ENCODE data around the gene NOLC1. TPM values are rescaled to one million over a fixed set of nuclear protein-coding genes. Genes with fewer than 3 reads are reported as not detected.

NOLC1 gene
- total and polyA plus RNA-seq, 2 of the 13 experiments (the other 11 are each of a cell fraction or from before 2014, with no cell fraction given) = 50.6 to 81.0 TPM

- TF ChIP-seq, protein P1, sequence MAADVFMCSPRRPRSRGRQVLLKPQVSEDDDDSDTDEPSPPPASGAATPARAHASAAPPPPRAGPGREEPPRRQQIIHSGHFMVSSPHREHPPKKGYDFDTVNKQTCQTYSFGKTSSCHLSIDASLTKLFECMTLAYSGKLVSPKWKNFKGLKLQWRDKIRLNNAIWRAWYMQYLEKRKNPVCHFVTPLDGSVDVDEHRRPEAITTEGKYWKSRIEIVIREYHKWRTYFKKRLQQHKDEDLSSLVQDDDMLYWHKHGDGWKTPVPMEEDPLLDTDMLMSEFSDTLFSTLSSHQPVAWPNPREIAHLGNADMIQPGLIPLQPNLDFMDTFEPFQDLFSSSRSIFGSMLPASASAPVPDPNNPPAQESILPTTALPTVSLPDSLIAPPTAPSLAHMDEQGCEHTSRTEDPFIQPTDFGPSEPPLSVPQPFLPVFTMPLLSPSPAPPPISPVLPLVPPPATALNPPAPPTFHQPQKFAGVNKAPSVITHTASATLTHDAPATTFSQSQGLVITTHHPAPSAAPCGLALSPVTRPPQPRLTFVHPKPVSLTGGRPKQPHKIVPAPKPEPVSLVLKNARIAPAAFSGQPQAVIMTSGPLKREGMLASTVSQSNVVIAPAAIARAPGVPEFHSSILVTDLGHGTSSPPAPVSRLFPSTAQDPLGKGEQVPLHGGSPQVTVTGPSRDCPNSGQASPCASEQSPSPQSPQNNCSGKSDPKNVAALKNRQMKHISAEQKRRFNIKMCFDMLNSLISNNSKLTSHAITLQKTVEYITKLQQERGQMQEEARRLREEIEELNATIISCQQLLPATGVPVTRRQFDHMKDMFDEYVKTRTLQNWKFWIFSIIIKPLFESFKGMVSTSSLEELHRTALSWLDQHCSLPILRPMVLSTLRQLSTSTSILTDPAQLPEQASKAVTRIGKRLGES (CRISPR knock-in tag; IDR thresholded peaks at IDR 0.05; ENCODE audit: borderline replicate concordance) = no peak
- TF ChIP-seq PITX1 (CRISPR knock-in tag; IDR thresholded peaks at IDR 0.05) = no peak
Observed at GRCh38 chr10:102113261-102113955, 38.8 kb upstream of the NOLC1 start (continued).

- no peaks in the 10 kb centered on the region for H3K27me3 ChIP-seq (ENCODE audit: control insufficient read depth in 1 of 2, insufficient read depth in 2 of 2, low read length in 2 of 2)
- FAIRE-seq (no peak), ATAC-seq (peak; percentile 50), DNase-seq (ENCODE audit: low spot score) (no peak)
- peaks cover 9% of the 10 kb centered on the region for H4K20me1 ChIP-seq (ENCODE audit: insufficient read depth, low read length)
- H3K79me2 ChIP-seq (ENCODE audit: insufficient read depth, low read length) = peaks cover 20% of the 10 kb centered on the region
- peaks cover 18 to 27% of the 10 kb centered on the region in 2 experiments for H3K36me3 ChIP-seq (replicated peaks in 1 of 2; ENCODE audit: control insufficient read depth in 1 of 2, insufficient read depth in 2 of 2, low read length in 2 of 2)
- peak overlapping the region; percentile 81 for H3K9ac ChIP-seq (ENCODE audit: insufficient read depth, low read depth, low read length)
- ChIA-PET CTCF (ENCODE audit: low intra/inter-chr PET ratio, low total read pairs) (no interaction called here), POLR2A (interaction anchor here (0.6 to 3.2 kb wide), 14 partner anchors 9 to 296 kb away, joined by 3 to 28 read pairs (median 4); partner anchors contain the start of genes NOLC1, OGA and PPRC1)
- no TSS peak for BruUV-seq (replicated peaks)
- WGBS (ENCODE audit: low lambda C conversion rate) = 2% methylated on average over 11 of the region's 45 CpGs
- intact Hi-C loops (cut with micrococcal nuclease; ENCODE audit: unreplicated experiment) (no loop called here), in situ Hi-C loops (cut with HindIII; ENCODE audit: extremely low pct_ligation_motif_present, low pct_unique_long_range_greater_than_20kb) (no loop called here)
- peak overlapping the region; percentile 88 for H3K4me2 ChIP-seq (ENCODE audit: low read depth, low read length)
- peak overlapping the region; percentile 86 to 96 (median 94) for H3K4me3 ChIP-seq (replicated peaks in 1 of 3; ENCODE audit: insufficient read depth in 1 of 3, low read depth in 2 of 3, low read length in 3 of 3)
- no peak overlapping the region for H2AFZ ChIP-seq (ENCODE audit: low read length)
- peaks cover 60% of the 10 kb centered on the region for H3K4me1 ChIP-seq (ENCODE audit: insufficient read depth, low read length)
- no peaks in the 10 kb centered on the region for H3K9me3 ChIP-seq (ENCODE audit: low read length)
- peak overlapping the region; percentile 60 for H3K27ac ChIP-seq (ENCODE audit: extremely low read length, insufficient read depth, low read length)
- TF ChIP-seq ZNF687 (CRISPR knock-in tag; IDR thresholded peaks at IDR 0.05) (peak; percentile 20; the same call in 1 of the 2 replicates), LCORL (IDR thresholded peaks at IDR 0.05) (no peak), LCORL (CRISPR knock-in tag; IDR thresholded peaks at IDR 0.05) (0 out of 2 replicates have a peak, but pooled peaks have one; percentile 22), SIN3A (IDR thresholded peaks at IDR 0.05; ENCODE audit: borderline replicate concordance, low read depth, low read length) (peak; percentile 19; the same call in 1 of the 2 replicates), ZNF607 (CRISPR knock-in tag; IDR thresholded peaks at IDR 0.05; ENCODE audit: borderline replicate concordance) (0 out of 2 replicates have a peak, but pooled peaks have one; percentile 24), MEIS1 (CRISPR knock-in tag; IDR thresholded peaks at IDR 0.05; ENCODE audit: borderline replicate concordance) (0 out of 2 replicates have a peak, but pooled peaks have one; percentile 12), AGO2 (optimal IDR thresholded peaks at IDR 0.05; ENCODE audit: low read depth, low read length) (peak; percentile 61), ZFX (CRISPR knock-in tag; IDR thresholded peaks at IDR 0.05; ENCODE audit: low read depth) (peak; percentile 66; the same call in 1 of the 2 replicates)
- TF ChIP-seq, protein P2, sequence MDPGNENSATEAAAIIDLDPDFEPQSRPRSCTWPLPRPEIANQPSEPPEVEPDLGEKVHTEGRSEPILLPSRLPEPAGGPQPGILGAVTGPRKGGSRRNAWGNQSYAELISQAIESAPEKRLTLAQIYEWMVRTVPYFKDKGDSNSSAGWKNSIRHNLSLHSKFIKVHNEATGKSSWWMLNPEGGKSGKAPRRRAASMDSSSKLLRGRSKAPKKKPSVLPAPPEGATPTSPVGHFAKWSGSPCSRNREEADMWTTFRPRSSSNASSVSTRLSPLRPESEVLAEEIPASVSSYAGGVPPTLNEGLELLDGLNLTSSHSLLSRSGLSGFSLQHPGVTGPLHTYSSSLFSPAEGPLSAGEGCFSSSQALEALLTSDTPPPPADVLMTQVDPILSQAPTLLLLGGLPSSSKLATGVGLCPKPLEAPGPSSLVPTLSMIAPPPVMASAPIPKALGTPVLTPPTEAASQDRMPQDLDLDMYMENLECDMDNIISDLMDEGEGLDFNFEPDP (CRISPR knock-in tag; conservative IDR thresholded peaks at IDR 0.05) = no peak
Observed at GRCh38 chr10:102113956-102114857, 38.0 kb upstream of the NOLC1 start.

Measured in HepG2 (cell line).